Heart left ventricle (tissue), 16 donors: Measurements from ENCODE around the gene KRAS. TPM values are rescaled to one million over a fixed set of nuclear protein-coding genes. Genes with fewer than 3 reads are reported as not detected.

Source experiments
- ATAC-seq, 4 donors: fragments of 200-7000 bp; cut with Tn5 transposase; one replicate each; pipeline ENCODE4 v1.9.1; 2020 to 2022; ENCODE audit warnings: moderate library complexity in 4 of 4, mild to moderate bottlenecking in 3 of 4, moderate number of reproducible peaks in 1 of 4
- DNase-seq, 5 donors: peaks; one replicate each; pipeline ENCODE4 v3.0.0-alpha.2; 2020
- H3K27ac ChIP-seq, 12 donors: fragments of 200-600 bp; sonication (generic) in 4 of 12; one replicate each; pipeline versions ENCODE4 v1.5.0 to v1.8.0; 2016 to 2022; ENCODE audit warnings: mild to moderate bottlenecking in 2 of 12
- H3K27me3 ChIP-seq, 9 donors: fragments of 200-600 bp; sonication (generic) in 2 of 9; one replicate each; pipeline versions ENCODE4 v1.5.1 to v1.8.0; 2016 to 2022; ENCODE audit warnings: mild to moderate bottlenecking in 3 of 9
- H3K36me3 ChIP-seq, 9 donors: fragments of 200-600 bp; sonication (generic) in 2 of 9; one replicate each; pipeline versions ENCODE4 v1.5.0 to v1.8.0; 2018 to 2022; ENCODE audit warnings: mild to moderate bottlenecking in 2 of 9
- H3K4me1 ChIP-seq, 12 donors: fragments of 200-600 bp; sonication (generic) in 4 of 12; one replicate each; pipeline versions ENCODE4 v1.5.0 to v1.8.0; 2016 to 2022; ENCODE audit warnings: mild to moderate bottlenecking in 3 of 12
- H3K4me3 ChIP-seq, 12 donors: fragments of 200-600 bp; sonication (generic) in 4 of 12; one replicate each; pipeline versions ENCODE4 v1.5.0 to v1.8.0; 2017 to 2022; ENCODE audit warnings: mild to moderate bottlenecking in 9 of 12, moderate library complexity in 4 of 12
- H3K9me3 ChIP-seq, 12 donors: fragments of 200-600 bp; sonication (generic) in 4 of 12; one replicate each; pipeline versions ENCODE4 v1.5.0 to v1.8.0; 2016 to 2022; ENCODE audit warnings: mild to moderate bottlenecking in 1 of 12
- CTCF ChIP-seq, 12 donors: fragments of 200-600 bp; sonication (generic) in 4 of 12; IDR thresholded peaks; one replicate each; pipeline versions ENCODE4 v1.5.0 to v1.8.0; 2018 to 2022; ENCODE audit warnings: antibody characterized with exemption in 12 of 12, mild to moderate bottlenecking in 5 of 12
- POLR2A ChIP-seq, 2 donors: fragments of 450-650 bp; IDR thresholded peaks; one replicate each; pipeline ENCODE4 v1.6.1; 2017; ENCODE audit warnings: antibody characterized with exemption in 2 of 2, mild to moderate bottlenecking in 2 of 2, moderate library complexity in 2 of 2
- WGBS, 4 donors: extraction: QIAGEN DNeasy Blood & Tissue Kit in 2 of 4; methylation state at CpG; one replicate each; pipeline versions ENCODE4 v1.1.5 to v1.1.7; 2013 to 2018; 5-methylcytosine and 5-hydroxymethylcytosine counted together
- intact Hi-C, 10 donors: fragments of 100-400 bp; cut with DNase I; formaldehyde crosslinking; loops; one replicate each; pipeline versions ENCODE4 v1.11.1 to v1.14.2; 2022
- polyA plus RNA-seq, 2 donors: library from polyadenylated mRNA; stranded (reverse); fragments of 200-250 nt; gene quantifications; one replicate each; pipeline ENCODE4 v1.2.3, GENCODE V29; 2013
- total RNA-seq, 9 donors: library from RNA; depleted of rRNA in 2 of 9; stranded (reverse); fragments of >200 nt in 2 of 9; fragmentation: NEBNext Ultra II Directional in 3 of 9; extraction: Animal tissue kit (Norgen Biotek cat#: 25700) in 3 of 9; gene quantifications; one replicate each; pipeline versions ENCODE4 v1.1.0 to v1.2.4, GENCODE V29; 2016 to 2023
- donor health status: ischemic (EF 13 %, LVEDD 7.1; RV severe dilation, severe dysfunction).
- donor health status: healthy with polysubstance abuse.
- donor health status: DM: no; HTN: yes; CAD: no.
- donor health status: DM: no; HTN: no; CAD: no.
- donor health status: ischemic (EF 25% LVEDD 6.9; RV normal size, moderate dysfunction).
- donor health status: ischemic (EF 25% LVEDD 5.7; RV mildly dilated, moderate dysfunction).
- donor health status: healthy.
- donor health status: DM: yes; HTN: yes; CAD: no.
- donor health status: ischemic (EF 35%, LVEDD 5.7; RV mildly dilated, moderate dysfunction).
- donor health status: nonischemic (EF 11% LVEDD 7.7; RV severe dilation, severe dysfunction).
- donor health status: DM: yes; HTN: yes; CAD: no.
- donor health status: PGD.
- donor health status: ischemic (EF 29% LVEDD 5.4; RV normal size, mild dysfunction).
- donor health status: nonischemic (EF 23%, LVEDD 6.1; RV moderate dilation, normal function).

KRAS gene
- total and polyA plus RNA-seq, 11 donors = 3.1 to 16.1 (median 11.9) TPM

GRCh38 chr12:25271486-25272098, 20.9 kb upstream of the KRAS start:
- H3K27ac ChIP-seq = no peak overlapping the region
- H3K4me3 ChIP-seq = no peak overlapping the region
- intact Hi-C loops = no loop called here
- TF ChIP-seq CTCF (IDR thresholded peaks at IDR 0.05) = no peak
- no peak for TF ChIP-seq POLR2A (IDR thresholded peaks at IDR 0.05)
- ATAC-seq (no peak), DNase-seq (no peak)
- no peaks in the 10 kb centered on the region for H3K27me3 ChIP-seq
- no peaks in the 10 kb centered on the region for H3K36me3 ChIP-seq
- H3K4me1 ChIP-seq = peaks cover 0 to 4% (median 0%) of the 10 kb centered on the region in 12 donors
- H3K9me3 ChIP-seq = no peaks in the 10 kb centered on the region
- 62 to 81% (median 72%) methylated on average over 4 of the region's 4 CpGs for WGBS, 4 donors

DNA sequence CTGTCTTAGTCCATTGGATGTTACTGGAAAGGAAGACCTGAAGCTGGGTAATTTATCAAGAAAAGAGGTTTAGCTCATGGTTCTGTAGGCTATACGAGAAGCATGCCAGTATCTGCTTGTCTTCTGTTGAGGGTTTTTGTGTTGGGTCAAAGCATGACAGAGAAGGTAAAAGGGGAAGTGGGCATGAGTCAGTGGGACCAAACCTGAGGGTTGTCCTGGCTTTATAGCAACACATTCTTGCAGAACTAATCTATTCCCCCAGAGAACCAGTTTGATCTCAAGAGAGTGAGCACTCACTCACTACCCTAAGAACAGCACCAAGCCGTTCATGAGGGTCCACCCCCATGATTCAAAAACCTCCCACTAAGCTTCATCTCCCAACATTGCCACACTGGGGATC, 19.0 kb upstream of the KRAS start:
- DNase-seq (no peak), ATAC-seq (no peak)
- Histone ChIP-seq H3K27ac (no peak overlapping the region), H3K27me3 (no peaks in the 10 kb centered on the region), H3K36me3 (no peaks in the 10 kb centered on the region), H3K9me3 (no peaks in the 10 kb centered on the region), H3K4me3 (no peak overlapping the region), H3K4me1 (no peaks in the 10 kb centered on the region)
- TF ChIP-seq CTCF (IDR thresholded peaks at IDR 0.05) (no peak), POLR2A (IDR thresholded peaks at IDR 0.05) (no peak)
- intact Hi-C loops = no loop called here
- WGBS, 4 donors = 80 to 100% (median 86%) methylated on average over 2 of the region's 2 CpGs

GRCh38 chr12:25266497-25266896, 15.8 kb upstream of the KRAS start:
- no peaks in the 10 kb centered on the region for H3K9me3 ChIP-seq
- no peak for TF ChIP-seq POLR2A (IDR thresholded peaks at IDR 0.05)
- TF ChIP-seq CTCF (IDR thresholded peaks at IDR 0.05) = no peak
- H3K27me3 ChIP-seq = no peaks in the 10 kb centered on the region
- H3K4me3 ChIP-seq = no peak overlapping the region
- intact Hi-C loops = no loop called here
- DNase-seq (no peak), ATAC-seq (no peak)
- no peaks in the 10 kb centered on the region for H3K4me1 ChIP-seq
- no peak overlapping the region for H3K27ac ChIP-seq
- no peaks in the 10 kb centered on the region for H3K36me3 ChIP-seq

GRCh38 chr12:25264862-25265261, 14.1 kb upstream of the KRAS start:
- ATAC-seq = no peak
- Histone ChIP-seq H3K27me3 (no peaks in the 10 kb centered on the region), H3K27ac (no peak overlapping the region), H3K4me1 (no peaks in the 10 kb centered on the region), H3K9me3 (no peaks in the 10 kb centered on the region), H3K4me3 (no peak overlapping the region), H3K36me3 (no peaks in the 10 kb centered on the region)
- intact Hi-C loops = no loop called here
- DNase-seq = no peak
- no peak for TF ChIP-seq CTCF (IDR thresholded peaks at IDR 0.05)
- TF ChIP-seq POLR2A (IDR thresholded peaks at IDR 0.05) = no peak
- WGBS, 4 donors = 73 to 88% (median 79%) methylated on average over 1 of the region's 1 CpG
